ENCODE measurements around the gene NPR3.
"Not testable (repeated sequence)": the region's sequence is repeated elsewhere in the genome, so short reads cannot be mapped to it uniquely, and the experiment has no call there.

- not testable (repeated sequence) for TF ChIP-seq CTCF (conservative IDR thresholded peaks at IDR 0.05; ENCODE audit: low read depth in 2 of 2); EZH2phosphoT487 (IDR thresholded peaks at IDR 0.05; ENCODE audit: unreplicated experiment); ZNF462 (CRISPR knock-in tag; IDR thresholded peaks at IDR 0.05); EZH2 (IDR thresholded peaks at IDR 0.05; ENCODE audit: low read depth, unreplicated experiment); JUNB (IDR thresholded peaks at IDR 0.05; ENCODE audit: unreplicated experiment); REST (IDR thresholded peaks at IDR 0.05; ENCODE audit: unreplicated experiment); POLR2AphosphoS5 (IDR thresholded peaks at IDR 0.05; ENCODE audit: low read depth); CREB1 (CRISPR knock-in tag; IDR thresholded peaks at IDR 0.05; ENCODE audit: low read depth)
Measured at GRCh38 chr5:32805462-32805861, 94.3 kb downstream of the NPR3 start.

All from GM23338 (cell line).